ENCODE measurements around the gene FGGY.

GRCh38 chr1:59532102-59532501 is 235.2 kb downstream of the FGGY start:
- TF ChIP-seq CTCF (IDR thresholded peaks at IDR 0.05) = no peak
- TF ChIP-seq POLR2A (IDR thresholded peaks at IDR 0.05) = no peak
